ENCODE measurements around the gene EIF6. TPM values are rescaled to one million over a fixed set of nuclear protein-coding genes. Genes with fewer than 3 reads are reported as not detected.

EIF6 gene
- total RNA-seq, 1 experiment from 2014 or later = 255 TPM

GRCh38 chr20:35279533-35280174, 4.9 kb downstream of the EIF6 start:
- no peak overlapping the region for H3K4me2 ChIP-seq
- no peaks in the 10 kb centered on the region for H3K27me3 ChIP-seq (ENCODE audit: insufficient read depth, low read depth)
- H3K36me3 ChIP-seq (ENCODE audit: low read depth) = peaks cover 41% of the 10 kb centered on the region
- ChIA-PET POLR2A (ENCODE audit: unreplicated experiment) (interaction anchor here (0.6 to 0.8 kb wide), 4 partner anchors 41 to 1576 kb away, joined by 3 to 5 read pairs (median 4); no protein-coding TSS in a partner anchor), CTCF (interaction anchor here (0.5 to 0.8 kb wide), 3 partner anchors 16 to 180 kb away, joined by 3 to 7 read pairs (median 5); no protein-coding TSS in a partner anchor)
- TF ChIP-seq EZH2 (IDR thresholded peaks at IDR 0.05; ENCODE audit: low read depth) (no peak), CTCF (conservative IDR thresholded peaks at IDR 0.05) (no peak)
- BruUV-seq (replicated peaks) = no TSS peak
- H4K20me1 ChIP-seq (ENCODE audit: insufficient read depth) = peaks cover 39% of the 10 kb centered on the region
- DNase-seq = no peak
- H3K79me2 ChIP-seq (ENCODE audit: low read depth) = peaks cover 55% of the 10 kb centered on the region
- no peaks in the 10 kb centered on the region for H3K9me3 ChIP-seq (ENCODE audit: insufficient read depth, low read depth)
- no peak overlapping the region for H3K4me3 ChIP-seq
- H2AFZ ChIP-seq = no peak overlapping the region
- peaks cover 24% of the 10 kb centered on the region for H3K4me1 ChIP-seq (replicated peaks; ENCODE audit: insufficient read depth)
- intact Hi-C loops (cut with micrococcal nuclease; ENCODE audit: unreplicated experiment) = loop anchor here (2.0 kb wide), 1 partner anchor 25 kb away; no protein-coding TSS in a partner anchor
- H3K27ac ChIP-seq = peak overlapping the region; percentile 25; the same call in 1 of the 2 replicates
- H3K9me2 ChIP-seq (ENCODE audit: insufficient read depth) = no peaks in the 10 kb centered on the region
- H3F3A ChIP-seq (ENCODE audit: insufficient read depth, low read depth) = peaks cover 60% of the 10 kb centered on the region

- no peaks in the 10 kb centered on the region for H3K9me3 ChIP-seq (ENCODE audit: insufficient read depth, low read depth)
- peak in 1 of 2 experiments; percentile 88 for DNase-seq
- H3K4me1 ChIP-seq (replicated peaks; ENCODE audit: insufficient read depth) = peaks cover 24% of the 10 kb centered on the region
- BruUV-seq (replicated peaks) = no TSS peak
- H3K27ac ChIP-seq = peak overlapping the region; percentile 71; the same call in 1 of the 2 replicates
- TF ChIP-seq CTCF (conservative IDR thresholded peaks at IDR 0.05) = no peak
- TF ChIP-seq EZH2 (IDR thresholded peaks at IDR 0.05; ENCODE audit: low read depth) = no peak
- H4K20me1 ChIP-seq (ENCODE audit: insufficient read depth) = peaks cover 39% of the 10 kb centered on the region
- intact Hi-C loops (cut with micrococcal nuclease; ENCODE audit: unreplicated experiment) = loop anchor here (2.0 kb wide), 1 partner anchor 26 kb away; no protein-coding TSS in a partner anchor
- POLR2A ChIA-PET (ENCODE audit: unreplicated experiment) = interaction anchor here (0.6 to 0.8 kb wide), 4 partner anchors 14 to 1577 kb away, joined by 3 to 14 read pairs (median 4); no protein-coding TSS in a partner anchor
- no peak overlapping the region for H2AFZ ChIP-seq
- peaks cover 41% of the 10 kb centered on the region for H3K36me3 ChIP-seq (ENCODE audit: low read depth)
- peaks cover 51% of the 10 kb centered on the region for H3K79me2 ChIP-seq (ENCODE audit: low read depth)
- no peaks in the 10 kb centered on the region for H3K27me3 ChIP-seq (ENCODE audit: insufficient read depth, low read depth)
- peaks cover 58% of the 10 kb centered on the region for H3F3A ChIP-seq (ENCODE audit: insufficient read depth, low read depth)
- CTCF ChIA-PET = interaction anchor here (0.8 kb wide), 1 partner anchor 16 kb away, joined by 5 read pairs; no protein-coding TSS in a partner anchor
- H3K4me3 ChIP-seq = no peak overlapping the region
- H3K4me2 ChIP-seq = no peak overlapping the region
- H3K9me2 ChIP-seq (ENCODE audit: insufficient read depth) = no peaks in the 10 kb centered on the region
Observed at GRCh38 chr20:35279040-35279439, 5.5 kb downstream of the EIF6 start.

- no peaks in the 10 kb centered on the region for H3K9me3 ChIP-seq (ENCODE audit: insufficient read depth, low read depth)
- peak; percentile 77 to 95 for DNase-seq
Observed at GRCh38 chr20:35277531-35278395, 6.8 kb downstream of the EIF6 start, which contains the start of gene MMP24OS. TSS of gene MMP24OS (minus strand) at chr20:35278122. CDS start at chr20:35277929, 193 bp downstream.

More at GRCh38 chr20:35277531-35278395, 6.8 kb downstream of the EIF6 start, which contains the start of gene MMP24OS:
- peaks cover 34% of the 10 kb centered on the region for H4K20me1 ChIP-seq (ENCODE audit: insufficient read depth)
- no TSS peak for BruUV-seq (replicated peaks)
- peak within 1 kb of the TSS; percentile 88 for H3K4me3 ChIP-seq
- peaks cover 16% of the 10 kb centered on the region for H3K4me1 ChIP-seq (replicated peaks; ENCODE audit: insufficient read depth)
- peaks cover 46% of the 10 kb centered on the region for H3F3A ChIP-seq (ENCODE audit: insufficient read depth, low read depth)
- POLR2A ChIA-PET (ENCODE audit: unreplicated experiment) = interaction anchor here (0.5 to 0.8 kb wide), 7 partner anchors 24 to 1147 kb away, joined by 3 to 6 read pairs (median 3); no protein-coding TSS in a partner anchor
- H3K27me3 ChIP-seq (ENCODE audit: insufficient read depth, low read depth) = no peaks in the 10 kb centered on the region
- CTCF ChIA-PET = interaction anchor here (0.5 to 1.5 kb wide), 4 partner anchors 20 to 170 kb away, joined by 3 to 8 read pairs (median 4); no protein-coding TSS in a partner anchor
- H3K36me3 ChIP-seq (ENCODE audit: low read depth) = peaks cover 41% of the 10 kb centered on the region
- H3K79me2 ChIP-seq (ENCODE audit: low read depth) = peaks cover 39% of the 10 kb centered on the region
- intact Hi-C loops (cut with micrococcal nuclease; ENCODE audit: unreplicated experiment) = loop anchor here (2.0 kb wide), 1 partner anchor 27 kb away; no protein-coding TSS in a partner anchor
- peak within 1 kb of the TSS; percentile 62; the same call in 1 of the 2 replicates for H2AFZ ChIP-seq
- TF ChIP-seq CTCF (conservative IDR thresholded peaks at IDR 0.05) (no peak), EZH2 (IDR thresholded peaks at IDR 0.05; ENCODE audit: low read depth) (no peak)
- H3K9me2 ChIP-seq (ENCODE audit: insufficient read depth) = no peaks in the 10 kb centered on the region
- peak within 1 kb of the TSS; percentile 71 for H3K27ac ChIP-seq
- H3K4me2 ChIP-seq = peak within 1 kb of the TSS; percentile 96

All from PC-9 (cell line).